NCI-H2107 treated with DMSO at 0.1 percent for 48 hours (cell line): ENCODE measurements around the gene BPNT1.

Source experiments
- DNase-seq: peaks from one replicate; lab custom pipeline; 2025; ENCODE audit not compliant: unreplicated experiment; lab: John Stamatoyannopoulos, UW

The BPNT1 gene

GRCh38 chr1:220011620-220012019 lies 78.0 kb downstream of the BPNT1 start:
- no peak for DNase-seq
